BLaER1 (cell line): Measurements from ENCODE around the gene TMEM63B.

Experiments used
- H3K27ac ChIP-seq: shearing (Covaris generic); formaldehyde crosslinking; 2 replicates; pipeline ENCODE4 v1.8.1; 2022
- H3K27me3 ChIP-seq: shearing (Covaris generic); formaldehyde crosslinking; 2 replicates; pipeline ENCODE4 v1.8.1; 2022
- H3K36me3 ChIP-seq: shearing (Covaris generic); formaldehyde crosslinking; 2 replicates; pipeline ENCODE4 v1.8.1; 2022
- H3K4me1 ChIP-seq: shearing (Covaris generic); formaldehyde crosslinking; 2 replicates; pipeline ENCODE4 v1.8.1; 2022
- H3K4me2 ChIP-seq: shearing (Covaris generic); formaldehyde crosslinking; 2 replicates; pipeline ENCODE4 v1.8.1; 2022
- H3K4me3 ChIP-seq: shearing (Covaris generic); formaldehyde crosslinking; 2 replicates; pipeline ENCODE4 v1.8.1; 2022
- H3K9ac ChIP-seq: shearing (Covaris generic); formaldehyde crosslinking; 2 replicates; pipeline ENCODE4 v1.8.1; 2022
- H3K9me3 ChIP-seq: shearing (Covaris generic); formaldehyde crosslinking; 2 replicates; pipeline ENCODE4 v1.8.1; 2022
- H4K20me1 ChIP-seq: shearing (Covaris generic); formaldehyde crosslinking; 2 replicates; pipeline ENCODE4 v1.8.1; 2022
- Cebpa-rat ChIP-seq: shearing (Covaris generic); IDR thresholded peaks from 2 replicates; pipeline ENCODE4 v1.8.1; 2022

Gene TMEM63B

GRCh38 chr6:44201638-44202303 is 74.4 kb downstream of the TMEM63B start:
- Histone ChIP-seq H3K4me3 (no peak overlapping the region), H3K9ac (no peak overlapping the region), H3K36me3 (no peaks in the 10 kb centered on the region), H3K4me2 (peak overlapping the region; percentile 77), H4K20me1 (no peaks in the 10 kb centered on the region), H3K27me3 (no peaks in the 10 kb centered on the region), H3K9me3 (no peaks in the 10 kb centered on the region), H3K4me1 (peaks cover 22% of the 10 kb centered on the region), H3K27ac (no peak overlapping the region)
- no peak for TF ChIP-seq Cebpa-rat

- Histone ChIP-seq H3K4me1 (peaks cover 22% of the 10 kb centered on the region), H3K27ac (no peak overlapping the region), H3K4me2 (peak overlapping the region; percentile 77; the same call in 1 of the 2 replicates), H3K36me3 (no peaks in the 10 kb centered on the region), H3K4me3 (no peak overlapping the region), H3K9me3 (no peaks in the 10 kb centered on the region), H3K9ac (no peak overlapping the region), H4K20me1 (no peaks in the 10 kb centered on the region), H3K27me3 (no peaks in the 10 kb centered on the region)
- TF ChIP-seq Cebpa-rat: no peak
Measured at GRCh38 chr6:44202332-44202971, 75.1 kb downstream of the TMEM63B start.

GRCh38 chr6:44202972-44203750 is 75.8 kb downstream of the TMEM63B start:
- no peak overlapping the region for H3K4me3 ChIP-seq
- H4K20me1 ChIP-seq: no peaks in the 10 kb centered on the region
- H3K27ac ChIP-seq: no peak overlapping the region
- H3K27me3 ChIP-seq: no peaks in the 10 kb centered on the region
- no peak for TF ChIP-seq Cebpa-rat
- H3K9me3 ChIP-seq: no peaks in the 10 kb centered on the region
- no peak overlapping the region for H3K9ac ChIP-seq
- peaks cover 22% of the 10 kb centered on the region for H3K4me1 ChIP-seq
- H3K4me2 ChIP-seq: no peak overlapping the region
- no peaks in the 10 kb centered on the region for H3K36me3 ChIP-seq

GRCh38 chr6:44203955-44204354 is 76.6 kb downstream of the TMEM63B start:
- Histone ChIP-seq H3K4me1 (peaks cover 22% of the 10 kb centered on the region), H3K36me3 (no peaks in the 10 kb centered on the region), H3K4me3 (no peak overlapping the region), H3K27me3 (no peaks in the 10 kb centered on the region), H4K20me1 (no peaks in the 10 kb centered on the region), H3K9me3 (no peaks in the 10 kb centered on the region), H3K9ac (no peak overlapping the region), H3K4me2 (no peak overlapping the region), H3K27ac (no peak overlapping the region)
- TF ChIP-seq Cebpa-rat: no peak
